Keratinocyte (primary cell): ENCODE data around the gene APOL1. TPM values are rescaled to one million over a fixed set of nuclear protein-coding genes. Genes with fewer than 3 reads are reported as not detected.

ENCODE experiments used
- DNase-seq: peaks from one replicate; pipeline ENCODE4 v3.0.0-alpha.2; 2011; ENCODE audit warnings: low read depth, missing footprints, low spot score
- FAIRE-seq: peaks from 2 replicates; lab custom pipeline; 2011; peaks lifted over from hg19 to GRCh38; lab: Jason Lieb, UNC
- H2AFZ ChIP-seq: 2 replicates; pipeline ENCODE4 v1.6.0; 2012; ENCODE audit warnings: low read length, control low read depth, inconsistent platforms; ENCODE audit not compliant: control insufficient read depth
- H3K27ac ChIP-seq: 2 replicates; pipeline ENCODE4 v1.5.1; 2011; ENCODE audit warnings: low read length; ENCODE audit not compliant: control insufficient read depth, insufficient read depth
- H3K27me3 ChIP-seq: 3 replicates; pipeline ENCODE4 v1.6.0; 2011; ENCODE audit warnings: low read length; ENCODE audit not compliant: control insufficient read depth, insufficient read depth; ENCODE audit errors: extremely low read depth
- H3K36me3 ChIP-seq, 2 experiments: 2 replicates in 1 of 2; 3 replicates in 1 of 2; pipeline ENCODE4 v1.5.1; 2011; ENCODE audit warnings: low read length in 2 of 2, mild to moderate bottlenecking in 1 of 2; ENCODE audit not compliant: control insufficient read depth in 2 of 2, insufficient read depth in 2 of 2; ENCODE audit errors: extremely low read depth in 1 of 2
- H3K4me1 ChIP-seq: 3 replicates; pipeline ENCODE4 v1.5.1; 2011; ENCODE audit warnings: low read length; ENCODE audit not compliant: control insufficient read depth, insufficient read depth; ENCODE audit errors: extremely low read depth
- H3K4me2 ChIP-seq: 3 replicates; pipeline ENCODE4 v1.6.0; 2011; ENCODE audit warnings: low read depth, low read length; ENCODE audit not compliant: control insufficient read depth, insufficient read depth; ENCODE audit errors: extremely low read depth
- H3K4me3 ChIP-seq, 3 experiments: fragments of 200-600 bp in 1 of 3; sonication (generic) in 1 of 3; 2 replicates in 2 of 3; 3 replicates in 1 of 3; pipeline ENCODE4 v1.5.1; 2011 to 2016; ENCODE audit warnings: low read length in 3 of 3, mild to moderate bottlenecking in 3 of 3, control low read depth in 2 of 3, inconsistent platforms in 1 of 3, low read depth in 1 of 3, mixed read lengths in 1 of 3, mixed run types in 1 of 3, moderate library complexity in 1 of 3; ENCODE audit not compliant: control insufficient read depth in 2 of 3, insufficient read depth in 2 of 3; ENCODE audit errors: extremely low read depth in 1 of 3
- H3K79me2 ChIP-seq: 2 replicates; pipeline ENCODE4 v1.6.0; 2012; ENCODE audit warnings: low read length; ENCODE audit not compliant: control insufficient read depth, insufficient read depth
- H3K9ac ChIP-seq: 3 replicates; pipeline ENCODE4 v1.6.0; 2011; ENCODE audit warnings: low read length; ENCODE audit not compliant: control insufficient read depth, insufficient read depth; ENCODE audit errors: extremely low read depth
- H3K9me1 ChIP-seq: 3 replicates; pipeline ENCODE4 v1.6.0; 2011; ENCODE audit warnings: low read length; ENCODE audit not compliant: control insufficient read depth, insufficient read depth; ENCODE audit errors: extremely low read depth
- H3K9me3 ChIP-seq: 2 replicates; pipeline ENCODE4 v1.5.1; 2012; ENCODE audit warnings: low read depth, low read length; ENCODE audit not compliant: control insufficient read depth
- H4K20me1 ChIP-seq: 3 replicates; pipeline ENCODE4 v1.6.0; 2011; ENCODE audit warnings: low read length; ENCODE audit not compliant: control insufficient read depth, insufficient read depth; ENCODE audit errors: extremely low read depth
- CTCF ChIP-seq, 3 experiments: IDR thresholded peaks in 1 of 3; conservative IDR thresholded peaks in 1 of 3; optimal IDR thresholded peaks in 1 of 3; 2 replicates in 2 of 3; 3 replicates in 1 of 3; pipeline versions ENCODE3 to v1.5.1; 2011; ENCODE audit warnings: low read length in 3 of 3, mild to moderate bottlenecking in 3 of 3, moderate library complexity in 2 of 3, control low read depth in 1 of 3, inconsistent platforms in 1 of 3; ENCODE audit not compliant: insufficient read depth in 2 of 3; ENCODE audit errors: extremely low read depth in 1 of 3
- EZH2 ChIP-seq: IDR thresholded peaks from one replicate; pipeline ENCODE4 v1.6.1; 2012; ENCODE audit warnings: inconsistent platforms, mild to moderate bottlenecking, low read length, moderate library complexity
- dilution Hi-C: fragments of 300-500 bp; cut with MboI; formaldehyde crosslinking; loops from one replicate; pipeline ENCODE4 v1.7.0; 2020; ENCODE audit warnings: low sequenced_read_pairs; ENCODE audit not compliant: extremely low pct_ligation_motif_present
- polyA plus RNA-seq, 5 experiments: library from polyadenylated mRNA; depleted of rRNA in 3 of 5; stranded (reverse) in 3 of 5; stranded (forward) in 1 of 5; unstranded in 1 of 5; fragments of >200 nt; gene quantifications; 1 replicate in 1 of 5; 2 replicates in 3 of 5; 3 replicates in 1 of 5; pipeline versions ENCODE4 v1.2.1 to v1.2.3, GENCODE V29; 2011 to 2012; ENCODE audit warnings: missing spikeins in 2 of 5, low read depth in 1 of 5, low replicate concordance in 1 of 5

APOL1 gene
- polyA plus RNA-seq, 1 donor (not counting 4 experiments of a cell fraction or from before 2014, with no cell fraction given) = 3.0 TPM

DNA sequence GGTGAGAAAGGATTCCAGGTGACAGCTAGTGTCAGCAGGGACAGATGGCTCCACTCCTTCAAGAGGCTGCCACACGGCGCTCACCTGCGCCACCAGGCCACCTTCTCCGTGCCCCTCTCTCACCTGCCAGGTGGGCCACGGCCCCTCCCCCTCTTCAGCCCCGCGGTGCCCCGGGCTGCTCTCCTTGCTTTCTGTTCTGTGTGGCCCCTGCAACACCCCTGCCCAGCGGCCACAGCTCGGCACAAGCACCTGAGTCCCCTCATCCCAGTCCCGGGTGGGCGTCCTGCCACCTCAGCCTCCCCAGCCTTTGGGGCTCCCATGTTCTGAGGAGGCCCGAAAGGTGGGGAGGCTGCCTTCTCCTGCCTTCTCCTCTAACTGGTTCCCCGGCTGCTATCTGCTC, 46.4 kb downstream of the APOL1 start:
- dilution Hi-C loops = no loop called here
- no peak overlapping the region for H3K9ac ChIP-seq
- peaks cover 82 to 88% of the 10 kb centered on the region in 2 experiments for H3K36me3 ChIP-seq
- DNase-seq = no peak
- peaks cover 61% of the 10 kb centered on the region for H4K20me1 ChIP-seq
- TF ChIP-seq CTCF (optimal IDR thresholded peaks at IDR 0.05 in 1 of 3, IDR thresholded peaks at IDR 0.05 in 1 of 3, conservative IDR thresholded peaks at IDR 0.05 in 1 of 3; ENCODE audit: extremely low read depth in 1 of 3, insufficient read depth in 2 of 3, low read length in 3 of 3) = no peak
- peaks cover 78% of the 10 kb centered on the region for H3K79me2 ChIP-seq
- no peak overlapping the region for H3K4me2 ChIP-seq
- FAIRE-seq = no peak
- no peaks in the 10 kb centered on the region for H3K9me3 ChIP-seq
- H2AFZ ChIP-seq = no peak overlapping the region
- H3K27ac ChIP-seq = no peak overlapping the region
- no peak overlapping the region for H3K4me3 ChIP-seq
- no peaks in the 10 kb centered on the region for H3K27me3 ChIP-seq
- H3K4me1 ChIP-seq = no peaks in the 10 kb centered on the region
- H3K9me1 ChIP-seq = no peaks in the 10 kb centered on the region

GRCh38 chr22:36299911-36300310, 47.0 kb downstream of the APOL1 start:
- H3K4me3 ChIP-seq = no peak overlapping the region
- no peak for TF ChIP-seq EZH2
- TF ChIP-seq CTCF (optimal IDR thresholded peaks at IDR 0.05 in 1 of 3, IDR thresholded peaks at IDR 0.05 in 1 of 3, conservative IDR thresholded peaks at IDR 0.05 in 1 of 3; ENCODE audit: extremely low read depth in 1 of 3, insufficient read depth in 2 of 3, low read length in 3 of 3) = no peak
- no peaks in the 10 kb centered on the region for H3K9me3 ChIP-seq
- dilution Hi-C loops = no loop called here
- H3K79me2 ChIP-seq = peaks cover 79% of the 10 kb centered on the region
- FAIRE-seq (no peak), DNase-seq (no peak)
- no peak overlapping the region for H2AFZ ChIP-seq
- no peak overlapping the region for H3K27ac ChIP-seq
- H4K20me1 ChIP-seq = peaks cover 55% of the 10 kb centered on the region
- H3K9ac ChIP-seq = no peak overlapping the region
- H3K4me2 ChIP-seq = no peak overlapping the region
- peaks cover 82 to 88% of the 10 kb centered on the region in 2 experiments for H3K36me3 ChIP-seq
- H3K27me3 ChIP-seq = no peaks in the 10 kb centered on the region
- no peaks in the 10 kb centered on the region for H3K9me1 ChIP-seq
- no peaks in the 10 kb centered on the region for H3K4me1 ChIP-seq
